Measurements from ENCODE around the gene CACNA1B.
"Not testable (repeated sequence)": the region's sequence is repeated elsewhere in the genome, so short reads cannot be mapped to it uniquely, and the experiment has no call there.

The CACNA1B gene

DNA sequence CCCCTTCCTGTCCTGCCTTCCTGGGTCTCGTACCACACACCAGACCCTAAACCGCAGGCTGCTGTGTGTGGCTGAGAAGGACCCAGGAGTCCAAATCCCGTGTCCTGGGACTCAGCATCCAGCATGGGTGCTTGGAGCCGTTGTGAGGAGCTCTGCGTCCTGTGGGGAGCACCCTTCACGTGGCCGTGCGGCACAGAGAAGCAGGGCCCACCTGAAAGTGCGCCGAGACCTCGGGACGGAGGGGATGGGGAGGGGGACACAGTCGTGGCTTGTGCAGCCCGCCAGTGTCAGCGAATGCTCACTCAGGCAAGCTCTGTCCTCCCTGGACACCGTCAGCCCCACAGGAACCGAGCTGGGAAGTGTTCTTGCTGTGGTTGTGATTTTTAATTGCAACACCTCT lies 244.6 kb downstream of the CACNA1B start:
- Mint-ChIP-seq H3K9me3 (no peaks in the 10 kb centered on the region), H3K4me1 (ENCODE audit: low read depth) (no peaks in the 10 kb centered on the region), H3K36me3 (ENCODE audit: low read depth) (no peaks in the 10 kb centered on the region), H3K4me3 (no peak overlapping the region), H3K27me3 (no peaks in the 10 kb centered on the region), H3K27ac (no peak overlapping the region)

DNA sequence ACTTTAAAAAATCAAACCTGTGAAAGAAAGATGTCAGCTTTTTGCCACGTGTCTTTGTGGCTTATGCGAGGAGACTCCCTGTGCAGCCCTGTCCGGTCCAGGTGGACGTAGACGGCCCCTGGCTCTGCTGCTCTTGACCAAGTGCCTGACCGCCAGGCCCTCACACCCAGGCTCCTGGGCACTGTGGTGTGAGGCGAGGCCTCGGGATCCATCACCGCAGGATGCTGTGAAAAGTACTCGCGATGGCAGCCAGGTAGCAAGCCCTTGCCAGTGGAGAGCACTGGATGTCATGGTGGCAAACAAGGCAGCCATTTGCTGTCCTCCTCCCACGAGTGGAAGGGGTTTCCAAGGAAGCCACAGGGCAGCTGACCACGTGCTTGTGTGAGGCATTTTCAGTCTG lies 245.1 kb downstream of the CACNA1B start:
- Mint-ChIP-seq H3K36me3 (ENCODE audit: low read depth) (no peaks in the 10 kb centered on the region), H3K4me1 (ENCODE audit: low read depth) (no peaks in the 10 kb centered on the region), H3K4me3 (no peak overlapping the region), H3K27ac (no peak overlapping the region), H3K9me3 (no peaks in the 10 kb centered on the region), H3K27me3 (no peaks in the 10 kb centered on the region)

DNA sequence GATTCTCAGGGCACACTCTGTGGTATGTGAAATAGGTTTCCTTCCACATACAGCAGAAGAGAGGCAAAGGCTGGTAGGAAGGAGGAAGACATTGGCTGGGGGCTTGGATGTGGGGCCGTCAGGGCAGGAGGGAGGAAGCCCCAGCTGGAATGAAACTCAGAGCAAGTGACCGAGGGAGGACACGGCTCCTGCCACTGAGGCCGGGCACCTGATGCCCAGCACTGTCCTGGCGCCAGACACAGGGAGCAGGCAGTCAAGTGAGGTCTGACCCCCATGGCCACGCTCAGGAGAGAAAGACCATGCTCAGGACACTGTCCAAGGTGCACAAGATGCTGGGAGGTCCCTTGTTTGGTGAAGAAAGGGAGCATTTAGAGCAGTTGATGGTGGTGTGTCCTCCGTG lies 245.5 kb downstream of the CACNA1B start:
- no peaks in the 10 kb centered on the region for H3K4me1 Mint-ChIP-seq (ENCODE audit: low read depth)
- H3K9me3 Mint-ChIP-seq = no peaks in the 10 kb centered on the region

DNA sequence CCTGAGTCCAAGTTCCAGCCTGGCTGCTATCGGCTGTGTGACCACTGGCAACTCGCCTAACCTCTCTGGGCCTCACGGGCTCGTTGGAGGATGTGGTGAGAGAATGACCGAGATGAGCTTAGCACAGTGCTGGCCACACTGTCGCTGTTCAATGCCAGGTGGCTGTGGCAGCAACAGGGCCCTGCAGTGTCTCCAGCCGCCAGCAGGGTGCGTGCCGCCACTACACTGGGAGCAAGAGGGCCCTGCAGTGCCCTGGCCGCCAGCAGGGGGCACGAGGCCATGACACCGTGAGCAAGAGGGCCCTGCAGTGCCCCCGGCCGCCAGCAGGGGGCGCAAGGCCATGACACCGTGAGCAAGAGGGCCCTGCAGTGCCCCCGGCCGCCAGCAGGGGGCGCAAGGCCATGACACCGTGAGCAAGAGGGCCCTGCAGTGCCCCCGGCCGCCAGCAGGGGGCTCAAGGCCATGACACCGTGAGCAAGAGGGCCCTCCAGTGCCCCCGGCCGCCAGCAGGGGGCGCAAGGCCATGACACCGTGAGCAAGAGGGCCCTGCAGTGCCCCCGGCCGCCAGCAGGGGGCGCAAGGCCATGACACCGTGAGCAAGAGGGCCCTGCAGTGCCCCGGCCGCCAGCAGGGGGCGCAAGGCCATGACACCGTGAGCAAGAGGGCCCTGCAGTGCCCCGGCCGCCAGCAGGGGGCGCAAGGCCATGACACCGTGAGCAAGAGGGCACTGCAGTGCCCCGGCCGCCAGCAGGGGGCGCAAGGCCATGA lies 248.7 kb downstream of the CACNA1B start:
- not testable (repeated sequence) for H3K36me3 Mint-ChIP-seq (ENCODE audit: low read depth); H3K4me3 Mint-ChIP-seq; H3K27me3 Mint-ChIP-seq; H3K27ac Mint-ChIP-seq; H3K4me1 Mint-ChIP-seq (ENCODE audit: low read depth); H3K9me3 Mint-ChIP-seq

More for the DNA sequence above, 245.5 kb downstream of the CACNA1B start:
- Mint-ChIP-seq H3K36me3 (ENCODE audit: low read depth) (no peaks in the 10 kb centered on the region), H3K4me3 (no peak overlapping the region), H3K27ac (no peak overlapping the region), H3K27me3 (no peaks in the 10 kb centered on the region)

DNA sequence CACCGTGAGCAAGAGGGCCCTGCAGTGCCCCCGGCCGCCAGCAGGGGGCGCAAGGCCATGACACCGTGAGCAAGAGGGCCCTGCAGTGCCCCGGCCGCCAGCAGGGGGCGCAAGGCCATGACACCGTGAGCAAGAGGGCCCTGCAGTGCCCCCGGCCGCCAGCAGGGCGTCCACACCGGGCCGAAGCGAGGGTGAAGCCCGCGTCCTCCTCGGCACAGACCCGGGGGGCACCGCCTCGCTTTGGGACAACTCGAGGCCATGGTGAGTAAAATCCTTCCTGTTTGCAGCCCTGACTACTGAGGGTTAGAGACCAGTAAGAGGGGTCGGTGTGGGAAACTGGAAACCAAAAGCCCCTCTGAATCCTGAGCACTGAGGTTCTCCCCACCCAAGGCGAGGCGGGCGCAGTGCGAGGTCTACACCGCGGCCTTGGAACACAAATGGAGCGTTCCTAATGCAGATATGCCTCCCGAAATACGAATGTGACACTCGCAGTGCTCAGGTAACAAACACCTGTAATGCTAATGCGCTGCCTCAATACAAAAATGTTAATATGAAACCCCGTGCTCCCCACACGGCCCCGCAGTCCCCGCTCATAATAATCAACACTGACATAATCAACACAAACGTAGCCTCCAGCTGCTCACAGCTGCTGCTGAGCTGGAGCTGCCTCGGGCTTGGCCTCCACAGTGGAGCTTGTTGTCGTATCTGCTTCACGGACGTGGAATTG lies 249.4 kb downstream of the CACNA1B start:
- H3K4me1 Mint-ChIP-seq (ENCODE audit: low read depth); H3K4me3 Mint-ChIP-seq; H3K27me3 Mint-ChIP-seq; H3K36me3 Mint-ChIP-seq (ENCODE audit: low read depth); H3K9me3 Mint-ChIP-seq; H3K27ac Mint-ChIP-seq: not testable (repeated sequence)

DNA sequence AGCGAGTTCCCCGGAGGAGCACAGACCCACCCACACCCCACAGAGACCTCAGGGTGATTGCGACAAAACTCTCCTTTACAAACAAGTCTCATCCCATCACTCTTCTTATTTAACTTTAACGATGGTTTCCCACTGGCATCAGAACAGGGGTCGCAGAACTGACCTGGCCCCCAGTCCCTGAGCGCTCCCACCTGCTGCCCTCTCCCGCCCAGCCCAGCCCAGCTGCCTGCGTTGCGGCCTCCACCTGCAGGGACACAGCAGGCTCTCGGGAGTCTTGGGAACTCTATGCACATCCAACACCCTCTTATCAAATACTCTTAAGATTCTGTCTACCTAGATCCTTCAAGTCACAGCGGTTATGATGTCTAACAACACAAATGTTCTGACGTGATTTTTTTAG lies 250.4 kb downstream of the CACNA1B start:
- H3K27me3 Mint-ChIP-seq; H3K27ac Mint-ChIP-seq; H3K4me1 Mint-ChIP-seq (ENCODE audit: low read depth); H3K4me3 Mint-ChIP-seq; H3K9me3 Mint-ChIP-seq; H3K36me3 Mint-ChIP-seq (ENCODE audit: low read depth): not testable (repeated sequence)

DNA sequence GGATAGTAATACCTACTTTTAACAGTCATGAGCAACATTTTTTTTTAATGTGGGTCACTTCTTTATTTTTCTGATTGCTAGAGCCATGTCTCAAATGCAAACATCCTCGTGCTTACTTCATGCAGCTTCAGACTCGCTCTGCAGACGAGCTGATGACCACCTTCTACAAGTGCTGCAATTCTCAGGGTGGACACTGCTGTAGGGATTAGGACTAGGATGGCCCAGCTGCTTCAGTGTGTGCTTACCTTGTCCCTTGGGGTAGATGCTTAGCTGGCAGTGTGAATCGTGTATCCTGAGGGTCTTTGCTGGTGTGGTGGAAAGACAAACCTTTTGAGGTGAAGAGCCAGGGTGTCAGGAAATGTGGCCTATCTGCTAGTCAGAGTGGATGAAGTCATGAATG lies 251.7 kb downstream of the CACNA1B start:
- not testable (repeated sequence) for H3K4me3 Mint-ChIP-seq; H3K27me3 Mint-ChIP-seq; H3K9me3 Mint-ChIP-seq; H3K36me3 Mint-ChIP-seq (ENCODE audit: low read depth); H3K4me1 Mint-ChIP-seq (ENCODE audit: low read depth); H3K27ac Mint-ChIP-seq

DNA sequence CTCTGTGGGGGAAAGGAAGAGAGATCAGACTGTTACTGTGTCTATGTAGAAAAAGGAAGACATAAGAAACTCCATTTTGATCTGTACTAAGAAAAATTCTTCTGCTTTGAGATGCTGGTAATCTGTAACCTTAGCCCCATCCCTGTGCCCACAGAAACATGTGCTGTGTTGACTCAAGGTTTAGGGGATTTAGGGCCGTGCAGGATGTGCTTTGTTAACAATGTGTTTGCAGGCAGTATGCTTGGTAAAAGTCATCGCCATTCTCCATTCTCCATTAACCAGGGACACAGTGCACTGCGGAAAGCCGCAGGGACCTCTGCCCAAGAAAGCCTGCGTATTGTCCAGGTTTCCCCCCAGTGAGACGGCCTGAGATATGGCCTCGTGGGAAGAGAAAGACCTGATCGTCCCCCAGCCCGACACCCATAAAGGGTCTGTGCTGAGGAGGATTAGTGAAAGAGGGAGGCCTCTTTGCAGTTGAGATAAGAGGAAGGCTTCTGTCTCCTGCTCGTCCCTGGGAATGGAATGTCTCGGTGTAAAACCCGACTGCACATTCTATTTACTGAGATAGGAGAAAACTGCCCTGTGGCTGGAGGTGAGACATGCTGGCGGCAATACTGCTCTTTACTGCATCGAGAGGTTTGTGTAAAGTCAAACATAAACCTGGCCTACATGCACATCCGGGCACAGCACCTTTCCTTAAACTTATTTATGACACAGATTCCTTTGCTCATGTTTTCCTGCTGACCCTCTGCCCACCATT lies 255.5 kb downstream of the CACNA1B start:
- H3K27ac Mint-ChIP-seq; H3K4me3 Mint-ChIP-seq; H3K27me3 Mint-ChIP-seq; H3K9me3 Mint-ChIP-seq; H3K36me3 Mint-ChIP-seq (ENCODE audit: low read depth); H3K4me1 Mint-ChIP-seq (ENCODE audit: low read depth): not testable (repeated sequence)

DNA sequence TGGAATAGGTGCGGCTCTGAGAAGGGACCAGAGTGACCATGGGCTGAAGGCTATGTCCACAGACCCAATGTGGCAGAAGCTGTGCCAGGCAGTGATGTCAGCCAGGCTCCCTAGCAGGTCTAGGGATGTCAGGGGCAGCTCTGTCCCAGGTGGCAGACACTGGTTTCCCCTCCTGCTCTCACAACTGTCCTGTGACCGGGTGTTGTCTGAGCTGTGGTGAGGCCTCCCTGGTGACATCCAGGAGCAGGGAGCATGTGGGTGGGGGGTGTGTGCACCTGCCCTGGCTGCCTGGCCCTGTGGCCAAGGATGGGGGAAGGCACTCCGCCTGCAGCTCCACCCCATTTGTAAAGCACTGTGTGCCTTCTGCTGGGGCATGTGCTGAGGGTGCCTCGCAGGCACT lies 257.0 kb downstream of the CACNA1B start:
- not testable (repeated sequence) for H3K36me3 Mint-ChIP-seq (ENCODE audit: low read depth); H3K9me3 Mint-ChIP-seq; H3K27ac Mint-ChIP-seq; H3K4me3 Mint-ChIP-seq; H3K27me3 Mint-ChIP-seq; H3K4me1 Mint-ChIP-seq (ENCODE audit: low read depth)

DNA sequence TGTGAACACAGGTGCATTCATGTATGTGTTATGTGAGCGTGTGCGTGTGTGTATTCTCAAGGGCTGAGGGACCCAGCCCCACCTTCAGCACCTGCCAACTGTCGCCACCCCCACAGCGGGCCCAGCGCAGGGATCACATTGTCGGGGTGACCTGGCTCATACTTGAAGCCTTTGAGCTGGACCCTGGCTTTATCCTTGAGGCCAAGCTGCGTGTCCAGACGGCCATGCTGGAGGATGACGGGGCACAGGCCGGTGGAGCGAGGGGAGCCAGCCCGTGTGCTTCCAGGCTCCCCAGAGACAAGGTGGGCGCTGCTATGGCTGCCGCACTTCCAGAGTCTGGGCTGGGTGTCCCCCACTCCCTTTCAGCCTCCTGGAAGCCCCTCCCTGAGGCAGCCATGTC lies 261.5 kb downstream of the CACNA1B start:
- H3K27ac Mint-ChIP-seq; H3K27me3 Mint-ChIP-seq; H3K4me3 Mint-ChIP-seq; H3K9me3 Mint-ChIP-seq; H3K4me1 Mint-ChIP-seq (ENCODE audit: low read depth); H3K36me3 Mint-ChIP-seq (ENCODE audit: low read depth): not testable (repeated sequence)

DNA sequence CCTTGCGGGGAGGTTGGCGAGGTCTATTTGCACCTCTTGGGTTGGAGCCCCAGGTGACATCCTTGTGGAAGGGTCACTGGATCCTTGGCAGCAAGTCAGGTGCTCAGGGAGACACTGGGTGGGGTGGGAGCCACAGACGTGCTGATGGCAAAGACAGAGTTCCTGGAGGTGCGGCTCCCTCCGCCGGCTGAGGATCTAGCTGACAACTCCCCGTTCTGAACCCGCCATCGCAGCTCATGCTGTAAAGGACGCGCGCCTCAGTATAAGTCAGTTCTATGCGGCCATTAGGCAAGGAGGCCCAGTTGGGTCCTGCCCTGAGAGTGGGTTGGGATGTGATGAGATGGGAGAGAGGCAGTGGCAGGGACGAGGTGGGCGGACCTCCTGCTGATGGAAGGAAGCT lies 263.4 kb downstream of the CACNA1B start:
- H3K36me3 Mint-ChIP-seq (ENCODE audit: low read depth); H3K9me3 Mint-ChIP-seq; H3K27ac Mint-ChIP-seq; H3K4me3 Mint-ChIP-seq; H3K27me3 Mint-ChIP-seq; H3K4me1 Mint-ChIP-seq (ENCODE audit: low read depth): not testable (repeated sequence)

DNA sequence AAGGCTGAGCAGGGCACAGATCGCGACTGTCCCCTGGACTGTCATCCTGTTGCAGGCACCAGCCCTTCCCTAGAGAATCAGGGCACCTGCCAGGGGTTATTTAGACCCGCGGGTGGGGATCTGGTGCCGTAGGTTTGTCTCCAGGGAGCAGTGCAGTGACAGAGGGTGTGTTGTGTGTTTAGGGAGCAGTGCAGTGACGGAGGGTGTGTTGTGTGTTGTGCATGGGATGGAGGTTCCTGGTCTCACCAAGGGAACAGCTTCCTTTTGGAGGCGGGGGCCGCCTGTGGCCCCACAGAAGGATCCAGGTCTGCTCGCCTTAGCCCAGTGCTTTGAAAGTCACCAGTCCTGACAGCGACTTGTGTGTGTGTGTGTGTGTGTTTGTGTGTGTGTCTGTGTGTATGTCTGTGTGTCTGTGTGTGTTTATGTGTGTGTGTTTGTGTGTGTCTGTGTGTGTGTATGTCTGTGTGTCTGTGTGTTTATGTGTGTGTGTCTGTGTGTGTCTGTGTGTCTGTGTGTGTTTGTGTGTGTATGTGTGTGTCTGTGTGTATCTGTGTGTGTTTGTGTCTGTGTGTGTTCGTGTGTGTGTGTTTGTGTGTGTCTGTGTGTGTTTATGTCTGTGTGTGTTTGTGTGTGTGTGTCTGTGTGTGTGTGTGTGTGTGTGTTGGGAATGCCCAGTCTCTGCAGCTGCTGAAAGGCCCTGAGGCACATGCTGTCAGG lies 265.1 kb downstream of the CACNA1B start:
- not testable (repeated sequence) for H3K4me3 Mint-ChIP-seq; H3K9me3 Mint-ChIP-seq; H3K4me1 Mint-ChIP-seq (ENCODE audit: low read depth); H3K27me3 Mint-ChIP-seq; H3K36me3 Mint-ChIP-seq (ENCODE audit: low read depth); H3K27ac Mint-ChIP-seq

DNA sequence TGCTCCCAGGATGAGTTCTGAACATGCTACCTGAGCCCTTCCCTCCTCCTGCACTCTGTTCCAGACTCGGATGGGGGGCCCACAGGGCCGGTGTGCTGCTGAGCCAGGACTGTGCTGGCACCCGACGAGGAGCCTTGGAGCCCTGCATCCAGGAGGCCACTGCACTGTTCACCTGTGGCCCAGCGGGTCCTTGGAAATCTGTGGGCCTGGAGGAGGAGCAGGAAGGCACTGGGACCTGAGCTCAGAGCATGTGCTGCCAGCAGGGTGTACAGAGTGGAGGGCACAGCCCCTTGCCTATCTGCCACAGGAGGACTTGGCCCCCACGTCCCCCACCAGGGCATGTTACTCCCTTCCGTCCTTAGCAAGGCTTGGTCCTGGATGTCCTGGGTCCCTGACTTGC lies 265.9 kb downstream of the CACNA1B start:
- not testable (repeated sequence) for H3K36me3 Mint-ChIP-seq (ENCODE audit: low read depth); H3K4me3 Mint-ChIP-seq; H3K4me1 Mint-ChIP-seq (ENCODE audit: low read depth); H3K27ac Mint-ChIP-seq; H3K27me3 Mint-ChIP-seq; H3K9me3 Mint-ChIP-seq

DNA sequence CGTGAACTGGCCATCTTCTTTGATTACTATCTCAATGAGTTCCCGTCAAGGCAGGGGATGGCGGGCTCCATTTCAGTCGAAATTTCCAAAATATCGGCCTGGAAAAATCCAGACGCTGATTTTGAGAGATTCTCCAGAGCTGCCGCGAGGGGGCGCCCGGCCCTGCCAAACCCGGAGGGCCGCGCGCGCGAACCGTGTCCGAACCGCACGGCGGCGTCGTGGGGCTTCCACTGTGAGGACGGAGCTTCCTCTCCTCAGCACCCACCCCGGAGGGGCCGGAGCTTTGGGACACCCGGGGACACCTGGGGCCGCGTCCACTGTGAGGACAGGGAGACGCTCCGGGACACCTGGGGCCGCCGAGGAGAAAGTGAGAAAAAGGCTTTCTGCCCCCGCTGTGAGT lies 270.0 kb downstream of the CACNA1B start:
- not testable (repeated sequence) for H3K4me1 Mint-ChIP-seq (ENCODE audit: low read depth); H3K27ac Mint-ChIP-seq

More for the DNA sequence above, 270.0 kb downstream of the CACNA1B start:
- not testable (repeated sequence) for H3K4me3 Mint-ChIP-seq; H3K9me3 Mint-ChIP-seq; H3K27me3 Mint-ChIP-seq; H3K36me3 Mint-ChIP-seq (ENCODE audit: low read depth)

All from stimulated activated naive CD8-positive, alpha-beta T cell treated with anti-CD3 and anti-CD28 coated beads, Interleukin-15, Interleukin-2, amounts not matched to agents 100 ng/mL and 50 ng/mL, for 24 hours (primary cell).